Endometrium (tissue), 2 donors: ENCODE measurements around the gene TCF23.
"Not testable (repeated sequence)": the region's sequence is repeated elsewhere in the genome, so short reads cannot be mapped to it uniquely, and the experiment has no call there.

Experiments
- FAIRE-seq: peaks from 2 replicates; lab custom pipeline; 2012; peaks lifted over from hg19 to GRCh38; lab: Jason Lieb, UNC
- donor health status: control.
- donor health status: control.

Gene TCF23

DNA sequence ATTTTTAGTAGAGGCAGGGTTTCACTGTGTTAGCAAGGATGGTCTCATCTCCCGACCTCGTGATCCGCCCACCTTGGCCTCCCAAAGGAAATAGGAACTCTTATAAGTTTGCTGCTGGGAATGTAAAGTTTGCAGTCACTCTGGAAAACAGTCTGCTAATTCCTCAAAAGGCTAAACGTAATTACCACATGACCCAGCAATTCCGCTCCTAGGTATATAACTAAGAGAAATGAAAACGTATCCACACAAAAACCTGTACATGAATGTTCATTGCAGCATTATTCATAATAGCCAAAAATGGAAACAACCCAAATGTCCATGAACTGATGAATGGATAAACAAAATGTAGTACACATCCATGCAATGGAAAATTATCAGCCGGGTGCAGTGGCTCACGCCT lies 41.2 kb downstream of the TCF23 start:
- FAIRE-seq = no peak

DNA sequence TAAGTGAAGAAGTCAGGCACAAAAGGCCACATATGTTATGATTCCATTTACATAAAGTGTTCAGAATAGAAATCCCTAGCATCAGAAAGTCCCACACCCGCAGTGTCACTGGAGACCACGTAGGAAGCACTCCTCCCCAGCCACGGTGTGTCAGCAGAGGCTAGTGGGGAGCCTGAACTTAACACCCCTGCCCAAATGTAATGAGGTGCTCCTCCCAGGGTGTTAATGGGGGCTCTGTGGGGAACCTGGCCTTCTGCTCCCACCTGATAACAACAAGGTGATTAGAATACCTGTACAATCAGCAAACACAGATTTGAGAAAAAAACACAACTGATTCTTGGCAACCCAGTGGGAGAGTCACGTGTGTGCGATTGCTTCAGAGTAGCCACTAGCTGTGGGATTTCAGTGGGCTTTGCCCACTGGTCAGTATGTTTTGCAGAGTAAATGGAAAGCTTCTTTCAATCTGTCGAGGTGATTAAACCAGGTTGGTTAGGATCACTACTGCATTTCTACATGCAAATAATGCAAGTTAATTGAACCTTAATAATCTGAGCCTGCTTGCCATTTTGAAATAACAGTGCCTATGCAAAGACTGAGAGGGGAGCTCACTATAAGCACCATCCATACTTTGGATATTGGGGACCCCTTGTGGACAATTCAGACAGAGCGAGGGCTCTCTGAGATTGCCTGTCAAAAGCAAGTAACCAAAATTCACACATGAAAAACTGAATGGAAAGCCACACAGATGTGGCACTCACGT lies 42.4 kb downstream of the TCF23 start:
- no peak for FAIRE-seq

DNA sequence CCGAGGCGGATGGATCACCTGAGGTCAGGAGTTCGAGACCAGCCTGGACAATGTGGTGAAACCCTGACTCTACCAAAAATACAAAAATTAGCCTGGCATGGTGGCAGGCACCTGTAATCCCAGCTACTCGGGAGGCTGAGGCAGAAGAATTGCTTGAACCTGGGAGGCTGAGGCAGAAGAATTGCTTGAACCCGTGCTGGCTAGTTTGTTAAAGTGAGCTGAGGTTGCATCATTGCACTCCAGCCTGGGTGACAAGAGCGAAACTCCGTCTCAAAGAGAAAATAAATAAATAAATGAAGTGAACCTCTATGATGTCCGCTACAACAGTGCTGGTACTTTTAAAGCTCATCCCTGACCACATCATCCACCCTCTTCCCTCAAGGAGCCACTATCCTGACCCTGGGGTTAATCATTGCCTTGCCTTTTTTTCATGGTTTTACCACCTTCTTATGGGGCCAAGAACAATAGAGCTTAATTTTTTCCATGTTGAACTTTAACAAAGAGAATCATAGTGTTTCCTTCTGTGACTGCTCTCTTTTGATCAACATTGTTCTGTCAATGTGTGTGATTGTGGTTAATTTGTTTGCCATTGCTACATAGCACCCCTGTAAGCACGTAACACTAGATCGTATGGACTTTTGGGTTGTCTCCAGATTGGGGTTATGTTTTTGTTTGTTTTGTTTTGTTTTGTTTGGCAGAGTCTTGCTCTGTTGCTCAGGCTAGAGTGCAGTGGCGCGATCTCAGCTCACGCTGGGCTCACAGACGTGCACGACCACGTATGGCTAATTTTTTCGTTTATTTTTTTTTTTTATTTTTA lies 45.9 kb downstream of the TCF23 start:
- FAIRE-seq = peak; percentile 50

DNA sequence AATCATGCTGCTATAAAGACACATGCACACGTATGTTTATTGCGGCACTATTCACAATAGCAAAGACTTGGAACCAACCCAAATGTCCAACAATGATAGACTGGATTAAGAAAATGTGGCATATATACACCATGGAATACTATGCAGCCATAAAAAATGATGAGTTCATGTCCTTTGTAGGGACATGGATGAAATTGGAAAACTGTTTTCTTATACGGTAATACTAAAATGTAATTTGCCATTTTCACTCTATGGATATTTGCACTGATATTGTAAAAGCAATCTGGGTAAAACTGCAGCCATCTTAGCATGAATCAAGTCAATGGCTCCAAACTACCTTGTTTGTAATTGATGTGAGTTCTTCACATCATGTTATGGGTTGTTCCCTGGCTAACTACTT lies 47.0 kb downstream of the TCF23 start:
- FAIRE-seq = not testable (repeated sequence)

DNA sequence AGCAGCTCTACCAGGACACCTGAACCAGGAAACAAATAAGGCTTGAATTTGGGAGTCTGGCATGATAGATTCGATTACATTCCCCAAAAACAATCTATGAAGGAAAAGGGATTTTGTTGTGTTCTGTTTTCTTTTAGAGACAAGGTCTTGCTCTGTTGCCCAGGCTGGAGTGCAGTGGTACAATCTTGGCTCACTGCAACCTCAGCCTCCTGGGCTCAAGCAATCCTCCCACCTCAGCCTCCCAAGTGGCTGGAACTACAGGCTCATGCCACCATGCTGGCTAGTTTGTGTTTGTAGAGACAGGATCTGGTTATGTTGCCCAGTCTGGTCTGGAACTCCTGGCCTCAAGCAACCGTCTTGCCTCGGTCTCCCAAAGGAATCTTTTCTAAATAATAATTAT lies 49.3 kb downstream of the TCF23 start:
- FAIRE-seq = not testable (repeated sequence)

DNA sequence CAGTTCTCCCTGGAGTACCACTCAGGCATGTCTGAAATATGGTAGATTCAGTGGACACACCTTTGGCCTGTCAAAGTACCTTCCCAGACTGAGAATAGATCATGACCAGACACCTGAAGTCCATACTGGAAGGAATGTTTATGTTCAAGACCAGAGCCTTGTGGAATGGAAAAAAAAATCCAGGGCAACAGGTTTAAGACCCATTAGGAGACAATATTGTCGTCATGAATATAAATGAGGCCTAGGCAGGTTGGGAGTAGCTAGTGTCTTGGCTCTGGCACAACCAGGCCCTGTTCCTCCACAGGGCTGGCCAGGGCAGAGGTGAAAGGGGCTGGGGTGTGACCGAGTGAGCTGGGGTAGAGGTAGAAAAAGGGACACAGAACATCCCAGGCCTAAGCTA lies 49.8 kb downstream of the TCF23 start:
- no peak for FAIRE-seq

DNA sequence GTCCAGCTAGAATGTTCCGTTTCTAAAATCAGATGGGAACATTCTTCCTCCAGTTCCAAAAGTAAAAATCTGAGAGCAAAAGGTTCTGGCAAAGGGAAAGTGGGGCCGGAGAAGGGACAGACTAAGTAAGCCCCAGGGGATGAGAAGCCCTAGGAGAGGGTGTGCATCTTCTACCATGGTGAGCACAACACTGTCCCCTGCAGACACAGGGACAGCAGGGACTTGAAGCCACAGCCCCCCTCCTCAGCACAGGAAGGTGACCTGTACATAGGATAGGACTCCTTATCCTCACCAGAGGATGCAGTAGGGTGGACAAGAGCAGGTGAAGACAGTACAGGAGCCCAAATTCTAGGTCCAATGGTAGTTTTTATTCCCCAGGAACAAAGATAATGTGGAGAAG lies 50.4 kb downstream of the TCF23 start:
- no peak for FAIRE-seq

DNA sequence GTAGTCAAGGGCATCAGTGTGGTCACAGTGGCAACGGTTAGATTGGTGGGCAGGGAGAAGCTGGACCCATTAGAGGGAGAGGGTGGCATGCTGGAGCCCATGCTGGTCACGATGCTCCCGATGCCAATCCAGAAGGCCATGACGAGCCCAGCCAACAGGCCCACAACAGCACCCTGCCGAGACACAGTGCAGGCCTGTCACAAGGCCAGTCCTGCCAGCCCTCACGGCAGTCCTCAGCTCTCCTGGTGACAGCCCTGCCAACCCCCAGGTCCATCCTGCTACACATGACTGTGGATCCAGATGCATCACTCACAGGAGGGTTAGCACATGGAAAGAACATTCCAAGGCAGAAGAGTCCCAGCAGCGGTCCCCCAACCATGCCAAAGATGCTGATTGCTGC lies 52.9 kb downstream of the TCF23 start:
- no peak for FAIRE-seq

DNA sequence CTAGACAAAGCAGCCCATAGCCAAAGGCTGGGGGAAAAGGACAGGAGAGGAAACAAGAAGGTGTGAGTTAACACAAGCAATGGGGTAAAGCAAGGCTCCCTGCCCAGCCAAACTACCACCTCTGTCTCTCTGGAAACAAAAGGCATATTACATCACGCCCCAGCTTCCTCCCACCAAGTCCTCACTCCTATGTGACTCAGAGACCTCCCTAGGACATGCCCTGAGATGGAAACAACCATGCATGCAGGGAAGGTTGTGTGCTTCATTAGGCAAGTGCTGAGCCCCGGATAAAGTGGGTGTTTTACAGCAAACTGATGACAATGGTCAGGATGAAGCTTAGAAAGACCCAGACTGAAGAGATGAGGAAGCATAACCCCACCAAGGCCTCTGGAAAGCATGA lies 54.0 kb downstream of the TCF23 start:
- FAIRE-seq = no peak

DNA sequence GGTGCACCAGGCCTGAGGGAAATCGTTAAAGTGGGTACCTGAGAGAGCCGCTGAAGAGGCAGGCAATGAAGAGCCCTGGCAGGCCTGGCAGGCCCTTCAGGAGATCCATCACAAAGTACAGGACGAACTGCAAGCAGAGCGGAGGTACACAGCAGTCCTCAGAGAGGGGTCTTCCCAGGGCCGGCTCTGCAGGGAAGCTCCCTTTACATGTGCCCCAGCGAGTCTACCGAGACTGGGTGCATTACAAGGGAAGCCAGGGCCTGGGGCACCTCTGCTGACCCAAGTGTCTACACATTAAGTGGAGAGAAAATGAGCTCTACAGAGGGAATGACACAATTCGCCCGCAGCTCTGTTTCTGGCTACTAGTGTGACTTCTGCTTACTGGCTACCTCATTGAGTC lies 54.9 kb downstream of the TCF23 start:
- no peak for FAIRE-seq

DNA sequence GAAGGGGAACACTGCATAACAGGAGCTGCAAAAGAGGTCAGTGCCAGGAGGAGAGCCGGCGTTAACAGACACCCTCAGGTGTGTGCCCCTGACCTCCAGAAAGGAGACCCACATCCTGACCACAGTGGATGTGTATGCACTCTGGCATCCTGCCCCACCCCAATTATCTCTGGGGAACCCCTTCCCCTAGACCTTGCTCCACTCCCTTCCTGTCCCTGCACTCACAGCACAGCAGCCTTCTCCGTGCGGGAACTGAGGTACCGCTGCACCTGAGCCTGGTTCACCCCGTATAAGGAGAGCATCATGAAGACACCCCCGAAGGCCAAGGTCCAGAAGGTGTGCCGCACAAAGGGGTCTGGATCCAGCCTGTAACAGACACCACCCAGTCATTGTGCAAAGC lies 55.8 kb downstream of the TCF23 start:
- no peak for FAIRE-seq

DNA sequence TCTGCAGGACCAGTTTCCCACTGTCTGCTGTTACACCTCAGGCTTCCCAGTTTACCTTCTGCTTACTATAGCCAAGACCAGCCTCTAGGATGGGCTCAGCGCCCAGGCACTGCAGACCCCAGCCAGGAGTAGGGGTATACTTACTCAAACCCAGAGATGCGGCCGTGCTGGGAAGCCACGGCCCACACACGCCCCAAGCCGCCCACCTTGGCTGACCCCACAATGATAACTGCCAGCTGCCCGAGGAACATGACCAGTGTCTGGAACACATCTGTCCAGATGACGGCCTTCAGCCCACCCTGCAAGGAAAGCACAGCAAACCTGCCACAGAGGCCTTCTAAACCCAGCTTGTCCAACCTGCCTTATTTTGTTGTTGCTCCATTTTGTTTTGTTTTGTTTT lies 56.4 kb downstream of the TCF23 start:
- no peak for FAIRE-seq

DNA sequence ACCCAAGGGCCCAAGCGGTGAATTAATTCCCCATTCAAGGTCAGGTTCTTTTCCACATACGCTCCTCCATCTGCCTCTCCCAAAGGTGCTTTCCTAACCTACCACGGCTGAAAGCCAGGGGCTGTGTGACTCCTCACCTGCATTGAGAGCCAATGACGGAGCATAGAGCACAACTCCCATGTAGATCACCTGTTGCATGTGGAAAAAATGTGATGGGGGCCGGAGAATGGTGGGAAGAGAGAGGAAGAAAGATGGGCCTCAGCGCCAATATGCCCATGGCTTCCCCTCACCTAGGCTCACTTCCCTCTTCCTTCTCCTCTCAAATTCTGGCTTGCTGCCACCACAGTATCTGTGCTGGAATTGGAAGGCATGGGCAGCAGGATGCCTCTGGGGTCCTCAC lies 57.5 kb downstream of the TCF23 start:
- no peak for FAIRE-seq
